Cardiac muscle cell (in vitro differentiated cells and primary cell): ENCODE measurements around the gene ZNF106. TPM values are rescaled to one million over a fixed set of nuclear protein-coding genes. Genes with fewer than 3 reads are reported as not detected.
A peak's percentile ranks its signal among the peaks of the same experiment; 100 is the strongest.

Experiments used
- DNase-seq, 2 donors: peaks; one replicate each; pipeline versions ENCODE4 v3.0.0 to v3.0.0-alpha.2; 2010 to 2017; ENCODE audit warnings: low read depth in 1 of 2, low spot score in 1 of 2
- H3K27ac ChIP-seq: fragments of 200-600 bp; sonication (generic); 2 replicates; pipeline ENCODE4 v1.5.1; 2016
- H3K27me3 ChIP-seq: fragments of 200-600 bp; sonication (generic); 2 replicates; pipeline ENCODE4 v1.6.0; 2016; ENCODE audit warnings: control low read depth
- H3K36me3 ChIP-seq: fragments of 200-600 bp; sonication (generic); 2 replicates; pipeline ENCODE4 v1.5.1; 2016; ENCODE audit warnings: control low read depth
- H3K4me1 ChIP-seq: fragments of 200-600 bp; sonication (generic); 2 replicates; pipeline ENCODE4 v1.8.1; 2017; ENCODE audit warnings: low read depth, mild to moderate bottlenecking, mixed run types
- H3K4me3 ChIP-seq: fragments of 200-600 bp; sonication (generic); 2 replicates; pipeline ENCODE4 v1.5.1; 2016; ENCODE audit warnings: mild to moderate bottlenecking
- H3K9me3 ChIP-seq: fragments of 200-600 bp; sonication (generic); 2 replicates; pipeline ENCODE4 v1.5.1; 2017; ENCODE audit warnings: low read depth, mild to moderate bottlenecking, control low read depth
- polyA plus RNA-seq: library from polyadenylated mRNA; unstranded; fragments of >200 nt; fragmentation: Nextera tagmentation; extraction: Ambion mirVana; gene quantifications from 2 replicates; pipeline ENCODE4 v1.2.1, GENCODE V29; 2016
- total RNA-seq: library from RNA; depleted of rRNA; stranded (reverse); fragments of >200 nt; gene quantifications from 2 replicates; pipeline ENCODE4 v1.2.3, GENCODE V29; 2016
- TF ChIP-seq, protein P1 (sequence below): IDR thresholded peaks from 2 replicates; pipeline ENCODE4 v1.5.1; 2012; ENCODE audit warnings: low read depth, mild to moderate bottlenecking, low read length

The ZNF106 gene
- total and polyA plus RNA-seq, 2 experiments from 2014 or later = 29.5 to 32.3 TPM

DNA sequence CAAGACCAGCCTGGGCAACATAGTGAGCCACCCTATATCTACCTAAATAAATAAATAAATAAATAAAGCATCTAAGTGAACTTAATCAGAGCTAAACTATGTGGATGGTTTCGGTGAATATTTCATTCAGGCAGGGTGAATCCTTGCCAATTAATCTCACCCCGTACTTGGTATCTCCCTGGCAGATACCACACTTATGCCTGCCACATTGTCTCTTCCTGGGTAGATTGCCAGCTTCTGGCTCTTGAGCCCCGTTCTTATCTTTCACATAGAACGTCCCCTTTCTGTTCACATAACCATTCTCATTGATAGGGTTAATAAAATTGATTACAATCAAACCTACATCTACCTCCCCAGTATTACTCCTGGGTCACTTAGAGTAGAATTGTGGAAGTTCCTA lies 11.5 kb upstream of the ZNF106 start:
- H3K9me3 ChIP-seq = no peaks in the 10 kb centered on the region
- H3K36me3 ChIP-seq = no peaks in the 10 kb centered on the region
- TF ChIP-seq, protein P1, sequence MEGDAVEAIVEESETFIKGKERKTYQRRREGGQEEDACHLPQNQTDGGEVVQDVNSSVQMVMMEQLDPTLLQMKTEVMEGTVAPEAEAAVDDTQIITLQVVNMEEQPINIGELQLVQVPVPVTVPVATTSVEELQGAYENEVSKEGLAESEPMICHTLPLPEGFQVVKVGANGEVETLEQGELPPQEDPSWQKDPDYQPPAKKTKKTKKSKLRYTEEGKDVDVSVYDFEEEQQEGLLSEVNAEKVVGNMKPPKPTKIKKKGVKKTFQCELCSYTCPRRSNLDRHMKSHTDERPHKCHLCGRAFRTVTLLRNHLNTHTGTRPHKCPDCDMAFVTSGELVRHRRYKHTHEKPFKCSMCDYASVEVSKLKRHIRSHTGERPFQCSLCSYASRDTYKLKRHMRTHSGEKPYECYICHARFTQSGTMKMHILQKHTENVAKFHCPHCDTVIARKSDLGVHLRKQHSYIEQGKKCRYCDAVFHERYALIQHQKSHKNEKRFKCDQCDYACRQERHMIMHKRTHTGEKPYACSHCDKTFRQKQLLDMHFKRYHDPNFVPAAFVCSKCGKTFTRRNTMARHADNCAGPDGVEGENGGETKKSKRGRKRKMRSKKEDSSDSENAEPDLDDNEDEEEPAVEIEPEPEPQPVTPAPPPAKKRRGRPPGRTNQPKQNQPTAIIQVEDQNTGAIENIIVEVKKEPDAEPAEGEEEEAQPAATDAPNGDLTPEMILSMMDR = no peak

DNA sequence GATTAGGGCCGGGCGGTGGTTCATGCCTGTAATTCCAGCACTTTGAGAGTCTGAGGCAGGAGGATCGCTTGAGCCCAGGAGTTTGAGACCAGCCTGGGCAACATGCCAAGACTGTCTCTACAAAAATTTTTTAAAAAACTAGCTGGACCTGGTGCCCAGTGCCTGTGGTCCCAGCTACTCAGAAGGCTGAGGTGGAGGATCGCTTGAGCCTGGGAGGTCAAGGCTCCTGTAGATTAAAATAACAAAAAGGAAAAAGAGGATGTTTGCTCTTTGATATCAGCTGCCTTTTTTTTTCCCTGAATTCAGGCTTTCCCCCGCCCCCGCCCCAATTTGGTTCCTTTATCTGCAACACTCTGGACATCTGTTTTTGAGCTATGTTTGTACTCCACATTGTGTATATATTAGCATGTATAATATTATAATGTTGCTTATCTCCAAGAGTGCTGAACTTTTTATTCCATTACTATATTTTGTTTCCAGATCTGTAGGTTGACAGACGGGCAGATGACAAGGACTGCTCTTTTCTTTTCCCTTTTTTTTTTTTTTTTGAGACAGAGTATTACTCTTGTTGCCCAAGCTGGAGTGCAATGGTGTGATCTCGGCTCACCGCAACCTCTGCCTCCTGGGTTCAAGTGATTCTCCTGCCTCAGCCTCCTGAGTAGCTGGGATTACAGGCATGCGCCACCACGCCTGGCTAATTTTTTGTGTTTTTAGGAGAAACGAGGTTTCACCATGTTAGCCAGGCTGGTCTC lies 9.1 kb upstream of the ZNF106 start:
- H3K4me1 ChIP-seq = no peaks in the 10 kb centered on the region
- H3K27me3 ChIP-seq = no peaks in the 10 kb centered on the region
- TF ChIP-seq, protein P1 = no peak
- DNase-seq = peak in 1 of 2 donors; percentile 50
- H3K27ac ChIP-seq = no peak overlapping the region
- H3K4me3 ChIP-seq = no peak overlapping the region
- H3K9me3 ChIP-seq = no peaks in the 10 kb centered on the region
- H3K36me3 ChIP-seq = no peaks in the 10 kb centered on the region

More for the DNA sequence above, 11.5 kb upstream of the ZNF106 start:
- no peaks in the 10 kb centered on the region for H3K4me1 ChIP-seq
- no peak overlapping the region for H3K4me3 ChIP-seq
- no peak overlapping the region for H3K27ac ChIP-seq
- peak in 1 of 2 donors; percentile 21 for DNase-seq
- H3K27me3 ChIP-seq = no peaks in the 10 kb centered on the region

DNA sequence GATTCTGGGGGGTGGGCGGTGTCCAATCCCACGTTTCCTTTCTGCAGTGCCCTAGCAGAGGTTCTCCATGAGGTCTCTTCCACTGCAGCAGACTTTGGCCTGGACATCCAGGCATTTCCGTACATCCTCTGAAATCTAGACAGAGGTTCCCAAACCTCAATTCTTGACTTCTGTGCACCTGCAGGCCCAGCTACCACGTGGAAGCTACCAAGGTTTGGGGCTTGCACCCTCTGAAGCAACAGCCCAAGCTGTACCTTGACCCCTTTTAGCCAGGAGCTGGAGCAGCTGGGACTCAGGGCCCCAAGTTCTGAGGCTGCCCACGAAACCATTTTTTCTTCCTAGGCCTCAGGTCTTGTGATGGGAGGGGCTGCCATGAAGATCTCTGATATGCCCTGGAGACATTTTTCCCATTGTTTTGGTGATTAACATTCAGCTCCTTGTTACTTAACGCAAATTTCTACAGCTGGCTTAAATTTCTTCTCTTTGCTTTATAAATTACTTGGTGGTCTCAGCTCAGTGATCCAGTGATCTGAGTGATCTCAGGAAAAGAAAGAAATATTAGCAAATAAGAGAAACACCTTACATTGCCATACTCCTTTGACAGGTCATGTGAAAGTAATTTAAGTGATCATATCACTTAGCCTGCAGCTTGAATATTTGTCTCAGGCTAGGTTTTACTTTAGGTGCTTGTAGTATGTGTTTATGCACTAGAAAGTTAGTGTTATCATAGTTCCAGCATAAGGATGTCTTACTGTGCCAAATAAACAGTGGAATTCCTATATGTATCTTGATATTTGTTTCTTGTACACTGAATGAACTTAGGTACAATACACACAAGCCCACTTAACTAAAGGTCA lies 7.5 kb upstream of the ZNF106 start:
- no peaks in the 10 kb centered on the region for H3K9me3 ChIP-seq
- no peaks in the 10 kb centered on the region for H3K4me1 ChIP-seq
- no peak overlapping the region for H3K4me3 ChIP-seq
- TF ChIP-seq, protein P1 = no peak
- H3K27me3 ChIP-seq = no peaks in the 10 kb centered on the region
- H3K27ac ChIP-seq = no peak overlapping the region
- H3K36me3 ChIP-seq = no peaks in the 10 kb centered on the region
- DNase-seq = no peak

DNA sequence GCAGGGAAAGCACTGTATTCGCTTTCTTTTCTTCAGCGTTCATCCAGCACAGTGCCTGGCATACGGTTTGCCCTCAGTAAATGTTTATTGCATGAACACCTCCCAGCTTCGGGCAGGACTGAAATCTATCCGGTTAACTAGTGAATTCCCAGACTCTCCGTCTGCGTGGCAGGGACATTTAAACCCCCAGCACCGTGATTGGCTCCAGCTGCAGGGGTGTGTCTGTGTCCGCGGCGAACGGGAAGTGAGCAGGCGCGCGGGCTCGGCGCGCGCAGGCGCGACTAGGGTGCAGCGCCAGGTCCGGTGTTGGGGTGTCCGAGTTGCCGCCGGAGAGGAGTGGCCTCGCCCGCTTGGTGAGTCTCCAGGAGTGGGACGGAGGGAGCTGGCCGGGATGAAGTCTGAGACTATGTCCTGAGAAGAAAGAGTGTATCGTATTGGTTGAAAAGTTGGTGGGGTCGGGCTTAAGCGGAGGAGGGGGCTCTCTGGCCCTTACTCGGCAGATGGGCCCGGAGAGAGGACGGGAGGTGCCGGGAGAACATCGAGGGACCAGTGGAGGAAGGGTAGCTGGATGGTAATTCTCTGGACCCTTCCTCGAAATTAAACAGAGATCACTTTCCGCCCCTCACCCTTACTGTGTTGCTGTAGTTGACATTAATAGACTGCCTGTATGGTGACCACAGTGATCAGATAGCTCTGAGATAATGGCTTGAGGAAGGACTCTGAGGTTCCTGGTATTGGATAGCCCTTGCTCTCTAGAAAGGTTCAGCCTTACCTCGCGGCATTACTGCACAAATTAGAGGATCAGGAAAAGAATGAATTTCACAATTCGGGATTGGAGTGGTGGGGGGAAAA lies 4.6 kb upstream of the ZNF106 start, which contains the start of gene SNAP23:
SNAP23 (plus strand) TSS at position 274 of the 852 bp plus-strand sequence. CDS start 16,213 bp downstream, outside the sequence.
- peak; percentile 96 to 97 for DNase-seq
- peak within 1 kb of the TSS; percentile 85 for H3K27ac ChIP-seq
- TF ChIP-seq, protein P1 = no peak
- H3K4me3 ChIP-seq = peak within 1 kb of the TSS; percentile 44
- no peaks in the 10 kb centered on the region for H3K4me1 ChIP-seq
- no peaks in the 10 kb centered on the region for H3K27me3 ChIP-seq
- H3K9me3 ChIP-seq = no peaks in the 10 kb centered on the region
- H3K36me3 ChIP-seq = no peaks in the 10 kb centered on the region

DNA sequence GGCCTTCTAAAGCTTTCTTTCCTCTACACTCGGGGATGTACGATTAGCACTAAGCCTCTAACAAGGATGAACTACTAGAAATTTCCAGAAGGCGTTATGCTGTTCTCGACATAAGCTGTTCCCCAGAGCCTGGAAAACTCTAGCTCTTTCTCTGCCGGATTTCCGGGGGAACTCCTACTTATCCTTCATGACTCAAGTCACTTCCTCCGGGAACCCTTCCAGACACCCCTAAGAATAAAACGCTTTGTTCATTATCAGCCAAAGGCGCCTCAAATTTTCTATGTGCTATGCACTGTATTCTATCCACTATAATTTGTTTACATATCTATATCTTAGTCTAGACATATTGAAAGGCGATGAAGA lies 4.0 kb upstream of the ZNF106 start:
- no peaks in the 10 kb centered on the region for H3K36me3 ChIP-seq
- no peaks in the 10 kb centered on the region for H3K9me3 ChIP-seq
- TF ChIP-seq, protein P1 = no peak
- DNase-seq = peak in 1 of 2 donors; percentile 80
- no peaks in the 10 kb centered on the region for H3K27me3 ChIP-seq
- peaks cover 3% of the 10 kb centered on the region for H3K4me1 ChIP-seq
- H3K27ac ChIP-seq = peak overlapping the region; percentile 85
- peak overlapping the region; percentile 44 for H3K4me3 ChIP-seq
